Stimulated activated CD4-positive, alpha-beta T cell treated with anti-CD3 and anti-CD28 coated beads, TNF-alpha, amount 100 ng/mL, for 48 hours (primary cell): ENCODE measurements around the gene CTPS2.

ENCODE experiments used
- DNase-seq, 3 donors: peaks; one replicate each; pipeline ENCODE4 v3.0.0-alpha.2; 2020; ENCODE audit warnings: low read depth in 3 of 3

The CTPS2 gene

DNA sequence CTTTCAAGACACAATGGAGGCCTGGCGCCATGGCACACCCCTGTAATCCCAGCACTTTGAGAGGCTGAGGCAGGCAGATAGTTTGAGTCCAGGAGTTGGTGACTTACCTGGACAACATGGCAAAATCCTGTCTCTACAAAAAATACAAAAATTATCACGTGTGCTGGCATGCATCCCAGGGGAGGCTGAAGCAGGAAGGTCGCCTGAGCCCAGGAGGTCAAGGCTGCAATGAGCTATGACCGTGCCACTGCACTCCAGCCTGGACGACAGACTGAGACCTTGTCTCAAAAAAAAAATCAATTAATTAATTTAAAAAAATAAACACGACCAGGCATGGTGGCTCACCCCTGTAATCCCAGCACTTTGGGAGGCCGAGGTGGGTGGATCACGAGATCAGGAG, 2.0 kb upstream of the CTPS2 start:
- DNase-seq = no peak

DNA sequence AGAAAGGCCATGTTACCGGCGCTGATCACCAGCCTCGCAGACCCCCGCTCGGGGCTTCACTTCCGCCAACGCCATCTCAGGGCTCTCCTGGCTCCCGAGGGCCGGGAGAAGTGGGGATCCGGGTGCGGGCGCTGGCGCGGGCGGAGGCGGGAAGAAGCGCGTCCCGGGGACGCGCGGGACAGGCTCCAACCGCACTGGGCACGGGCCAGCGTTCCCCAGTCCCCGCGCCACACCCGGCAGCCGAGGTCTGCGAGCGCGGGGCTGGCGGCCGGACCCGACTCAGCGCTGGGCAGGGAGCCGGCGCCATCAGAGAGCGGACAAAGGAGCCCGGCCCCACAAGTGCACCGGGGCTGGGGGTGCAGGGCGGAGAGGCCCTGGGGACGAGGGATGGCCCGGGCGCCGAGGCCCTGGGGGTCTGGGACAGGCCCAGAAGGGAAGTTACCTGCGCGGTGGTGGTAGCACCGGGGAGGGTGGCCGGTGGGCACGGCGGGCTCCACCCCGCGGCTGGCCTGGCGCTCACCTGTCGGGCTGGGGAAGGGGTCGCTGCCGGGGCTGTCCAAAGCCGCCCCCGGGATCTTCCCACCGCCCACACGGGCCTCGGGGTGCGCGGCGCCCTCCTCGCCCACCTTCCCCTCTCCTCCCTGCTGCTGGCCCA, 449 bp downstream of the CTPS2 start:
- no peak for DNase-seq

DNA sequence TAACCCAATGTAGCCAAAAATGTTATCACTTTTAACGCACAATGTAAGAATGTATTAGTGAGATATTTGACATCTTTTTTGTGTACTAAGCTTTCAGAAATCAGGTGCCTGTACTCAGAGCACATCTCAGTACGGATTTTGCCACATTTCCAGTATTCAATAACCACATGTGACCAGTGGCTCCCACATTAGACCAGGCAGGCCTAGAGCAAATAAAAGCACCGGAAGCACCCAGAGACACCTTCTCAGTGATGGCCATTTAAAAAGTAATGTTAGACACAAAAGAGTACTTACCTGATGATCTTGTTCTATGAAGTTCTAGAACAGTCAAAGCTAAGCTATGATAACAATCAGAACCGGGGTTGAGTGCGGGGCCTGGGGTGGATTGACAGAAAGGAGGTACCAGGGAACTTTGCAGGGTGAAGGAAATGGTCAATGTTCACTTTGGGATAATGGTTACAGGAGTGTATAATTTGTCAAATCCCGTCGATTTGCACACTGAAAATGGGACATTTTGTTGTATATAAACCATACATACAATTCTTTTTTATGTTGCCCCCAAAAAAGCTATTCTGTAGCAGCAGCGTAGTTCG, 1.2 kb downstream of the CTPS2 start:
- DNase-seq = no peak

DNA sequence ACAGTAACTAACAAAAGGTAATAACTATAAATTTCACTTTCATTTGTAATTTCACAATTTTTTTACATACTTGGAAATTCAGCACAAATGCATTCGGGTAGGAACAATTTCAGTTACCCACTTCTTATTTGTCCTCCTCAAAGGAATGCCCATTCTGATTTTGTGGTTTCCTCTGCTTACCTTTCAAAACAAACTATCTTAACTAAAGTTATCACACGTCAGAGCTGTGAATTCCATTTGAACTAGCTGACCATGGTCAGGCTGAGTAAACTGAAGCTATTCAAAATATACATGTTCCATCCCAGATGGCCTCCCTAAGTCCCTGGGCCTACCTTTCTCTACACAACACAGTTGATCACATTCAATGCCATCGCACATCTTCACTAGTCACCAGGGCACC, 4.5 kb downstream of the CTPS2 start:
- DNase-seq = no peak

DNA sequence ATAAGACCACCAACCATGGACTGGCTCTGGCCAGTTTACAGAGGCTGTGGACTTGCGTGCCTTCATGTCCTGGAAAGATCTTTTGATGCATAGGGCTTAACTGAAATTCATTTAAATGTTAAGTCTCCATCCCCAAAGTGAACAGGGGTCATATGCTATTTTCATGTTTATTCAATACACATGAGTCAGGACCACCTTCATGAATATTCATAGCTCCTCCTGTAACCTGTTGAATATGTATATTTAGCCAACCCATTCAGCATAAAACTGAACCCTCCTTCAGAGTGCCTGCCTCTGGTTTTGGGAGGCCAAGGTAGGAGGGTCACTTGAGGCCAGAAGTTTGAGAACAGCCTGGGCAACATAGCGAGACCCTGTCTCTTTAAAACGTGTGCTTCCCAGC, 7.1 kb downstream of the CTPS2 start:
- no peak for DNase-seq

DNA sequence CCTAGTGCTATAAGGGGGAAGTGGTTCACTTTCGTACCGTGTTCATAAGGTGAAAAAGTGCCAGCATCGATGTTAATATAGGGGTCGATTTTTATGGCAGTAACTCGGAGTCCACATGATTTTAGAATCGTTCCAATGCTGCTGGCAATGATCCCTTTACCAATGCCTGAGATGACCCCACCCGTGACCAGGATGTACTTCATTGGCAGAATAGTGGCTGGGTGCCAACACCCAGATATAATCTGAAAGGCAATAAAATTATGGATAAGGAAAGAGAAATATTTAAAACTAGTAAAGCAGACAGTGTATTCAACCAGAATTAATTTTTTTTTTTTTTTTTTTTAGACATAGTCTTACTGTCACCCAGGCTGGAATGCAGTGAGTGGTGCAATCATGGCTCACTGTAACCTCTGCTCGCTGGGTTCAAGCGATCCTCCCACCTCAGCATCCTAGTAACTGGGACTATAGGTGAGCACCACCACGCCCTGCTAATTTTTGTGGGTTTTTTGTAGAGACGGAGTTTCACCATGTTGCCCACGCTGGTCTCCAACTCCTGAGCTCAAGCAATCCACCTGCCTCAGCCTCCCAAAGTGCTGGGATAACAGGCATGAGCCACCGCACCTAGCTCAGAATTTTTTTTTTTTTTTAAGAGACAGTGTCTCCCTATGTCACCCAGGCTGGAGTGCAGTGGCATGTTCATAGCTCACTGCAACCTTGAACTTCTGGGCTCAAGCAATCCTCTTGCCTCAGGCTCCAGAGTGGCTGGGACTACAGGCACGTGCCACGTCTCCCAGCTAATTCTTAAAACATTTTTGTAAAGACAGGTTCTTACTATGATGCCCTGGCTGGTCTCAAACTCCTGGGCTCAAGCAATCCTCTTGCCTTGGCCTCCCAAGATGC, 9.5 kb downstream of the CTPS2 start:
- no peak for DNase-seq

DNA sequence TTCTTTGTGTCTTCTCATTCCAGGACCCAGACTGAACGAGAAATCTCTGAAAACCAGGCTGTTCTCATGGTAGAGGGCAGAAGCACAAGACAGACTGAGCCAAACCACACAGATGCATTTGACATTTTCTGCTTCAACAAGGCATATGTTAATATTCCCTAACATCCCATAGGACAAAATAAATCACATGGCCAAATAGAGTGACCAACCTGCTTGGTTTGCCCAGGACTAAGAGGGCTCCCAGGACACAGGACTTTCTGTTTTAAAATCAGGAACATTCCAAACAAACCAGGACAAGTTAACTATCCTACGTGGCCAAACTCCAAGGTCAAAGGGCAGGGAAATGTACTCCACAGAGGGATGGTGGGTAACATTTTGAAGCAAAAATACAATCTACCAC, 11.7 kb downstream of the CTPS2 start:
- DNase-seq = no peak

DNA sequence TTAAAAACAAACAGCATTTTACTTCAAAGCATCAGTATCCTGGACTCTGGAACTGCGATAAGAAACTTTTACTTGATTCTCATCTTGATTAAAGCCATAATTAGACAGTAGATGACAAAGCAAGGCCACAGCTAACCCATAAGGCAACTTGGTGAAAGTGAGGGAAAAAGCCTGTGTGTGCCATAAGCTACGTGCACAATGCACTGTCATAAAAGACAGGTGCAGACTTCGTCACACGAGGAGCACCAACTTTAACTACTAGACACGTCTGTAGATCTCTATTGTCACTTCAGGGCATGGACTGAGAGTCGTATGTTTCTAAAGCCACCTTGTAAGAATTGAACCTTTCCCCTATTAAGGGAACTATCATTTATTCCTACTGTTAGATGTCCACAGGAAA, 13.1 kb downstream of the CTPS2 start:
- no peak for DNase-seq

DNA sequence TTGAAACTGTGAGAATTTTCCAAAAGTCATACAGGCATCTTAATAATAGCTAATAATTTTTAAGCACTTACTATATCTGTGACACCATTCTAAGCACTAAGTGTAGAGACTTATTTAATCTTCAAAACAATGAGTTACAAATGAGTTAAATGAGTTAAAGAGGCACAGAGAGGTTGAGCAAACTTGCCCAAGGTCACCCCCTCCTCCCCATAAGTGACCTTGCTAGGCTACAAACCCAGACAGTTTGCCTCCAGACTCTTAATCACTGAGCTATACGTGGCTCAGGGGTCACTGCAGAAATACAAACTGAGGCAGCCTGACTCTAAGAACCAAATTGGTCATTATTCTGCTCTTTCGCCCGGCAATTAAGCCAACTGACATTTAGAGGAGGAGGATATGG, 15.5 kb downstream of the CTPS2 start:
- no peak for DNase-seq

DNA sequence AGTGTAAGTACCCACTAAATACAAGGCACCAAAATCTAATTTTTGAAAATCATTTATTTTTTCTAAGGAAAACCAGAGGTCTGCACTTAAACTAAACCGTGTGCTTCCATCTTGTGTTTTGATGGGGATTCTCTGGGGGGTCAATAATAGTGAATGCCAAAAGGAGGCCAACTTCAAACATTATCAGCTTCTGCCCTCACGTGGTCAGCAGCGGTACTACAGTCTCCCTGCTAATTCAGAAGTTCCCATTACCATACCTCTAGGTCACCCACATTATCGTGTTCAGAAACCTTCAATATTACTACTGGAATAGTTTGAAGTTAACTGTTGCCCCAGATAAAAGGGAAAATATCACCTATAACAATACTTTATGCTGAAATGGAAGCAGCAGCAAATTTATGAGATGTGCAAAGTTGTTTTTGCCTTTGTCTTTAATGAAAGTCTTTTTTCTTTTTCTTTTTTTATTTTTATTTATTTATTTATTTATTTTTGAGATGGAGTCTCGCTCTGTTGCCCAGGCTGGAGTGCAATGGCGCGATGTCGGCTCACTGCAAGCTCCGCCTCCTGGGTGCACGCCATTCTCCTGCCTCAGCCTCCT, 17.3 kb downstream of the CTPS2 start:
- DNase-seq = peak in 2 of 3 donors; percentile 22 to 58

DNA sequence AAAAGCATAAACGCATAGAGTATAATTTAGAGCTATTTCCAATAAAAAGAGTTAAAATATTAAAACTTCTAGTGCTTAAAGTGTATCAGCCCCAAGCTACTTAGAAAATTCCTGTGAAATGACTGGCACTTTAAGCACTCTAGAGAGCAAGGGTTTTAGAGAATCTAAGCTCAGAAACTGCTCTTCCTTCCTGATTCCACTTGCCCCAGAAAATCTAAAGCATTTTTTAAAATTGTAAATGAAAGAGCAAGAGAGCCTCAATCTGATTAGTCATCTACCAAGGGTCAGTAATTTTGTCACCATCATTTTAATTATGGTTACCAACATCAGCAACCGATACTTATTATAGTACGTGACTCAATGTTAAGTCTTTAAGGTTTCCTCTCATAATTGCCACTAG, 25.0 kb downstream of the CTPS2 start:
- no peak for DNase-seq

DNA sequence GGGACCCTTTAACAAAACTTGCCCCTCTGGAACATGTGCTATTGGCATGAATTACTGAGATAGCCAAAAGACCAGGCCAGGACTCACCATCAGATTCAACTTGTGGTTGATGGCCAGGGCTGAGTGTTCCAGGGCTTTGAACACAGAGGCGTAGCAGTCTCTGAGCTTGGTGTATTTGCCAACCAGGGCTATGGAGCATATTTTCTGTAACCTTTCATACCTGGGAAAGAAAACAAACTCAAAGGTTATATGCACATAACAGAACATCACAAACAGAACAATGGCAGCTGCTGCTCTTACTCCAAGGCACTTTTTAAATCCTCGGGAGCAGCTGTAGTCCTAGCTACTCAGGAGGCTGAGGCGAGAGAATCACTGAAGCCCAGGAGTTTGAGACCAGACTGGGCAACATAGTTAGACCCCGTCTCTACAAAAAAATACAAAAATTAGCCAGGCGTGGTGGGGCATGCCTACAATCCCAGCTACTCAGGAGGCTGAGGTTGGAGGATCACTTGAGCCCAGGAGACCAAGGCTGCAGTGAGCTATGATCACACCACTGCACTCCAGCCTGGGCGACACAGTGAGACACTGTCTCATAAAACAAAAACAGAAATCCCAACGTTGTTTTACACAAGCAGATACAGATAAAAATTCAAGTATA, 29.3 kb downstream of the CTPS2 start:
- no peak for DNase-seq

DNA sequence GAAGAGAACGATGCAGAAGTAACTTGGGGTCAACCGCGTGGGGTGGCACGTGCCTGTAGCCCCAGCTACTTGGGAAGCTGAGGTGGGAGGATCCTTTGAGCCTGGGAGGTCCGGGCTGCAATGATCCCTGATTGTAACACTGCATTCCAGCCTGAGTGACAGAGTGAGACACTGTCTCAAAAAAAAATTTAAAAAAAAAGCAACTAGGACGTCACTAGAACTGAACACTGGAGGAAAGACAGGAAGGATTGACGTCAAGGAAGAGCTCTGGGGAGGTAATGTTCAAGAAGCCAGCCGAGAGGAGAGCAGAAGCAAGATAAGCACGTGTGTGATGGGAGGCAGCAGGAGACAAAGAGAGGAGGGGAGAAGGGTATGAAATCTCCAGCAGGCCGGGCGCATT, 33.8 kb downstream of the CTPS2 start:
- no peak for DNase-seq

DNA sequence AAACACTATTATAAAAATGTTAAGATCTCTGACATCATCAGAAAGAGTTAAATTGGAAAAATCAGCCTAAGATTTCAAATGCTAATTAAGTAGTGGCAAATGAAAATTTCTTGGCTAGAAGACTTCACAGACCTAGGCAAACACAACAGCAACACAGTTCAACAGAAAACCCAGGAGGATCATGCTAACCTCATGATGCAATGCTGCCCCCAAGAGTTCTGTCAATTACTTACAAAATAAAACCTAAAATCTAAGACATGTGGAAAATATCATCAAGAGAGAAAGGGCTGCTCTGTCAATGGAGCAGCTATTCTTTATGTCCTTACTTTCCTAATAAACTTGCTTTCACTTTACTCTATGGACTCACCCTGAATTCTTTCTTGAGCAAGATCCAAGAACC, 41.5 kb downstream of the CTPS2 start:
- DNase-seq = peak in 1 of 3 donors; percentile 8

DNA sequence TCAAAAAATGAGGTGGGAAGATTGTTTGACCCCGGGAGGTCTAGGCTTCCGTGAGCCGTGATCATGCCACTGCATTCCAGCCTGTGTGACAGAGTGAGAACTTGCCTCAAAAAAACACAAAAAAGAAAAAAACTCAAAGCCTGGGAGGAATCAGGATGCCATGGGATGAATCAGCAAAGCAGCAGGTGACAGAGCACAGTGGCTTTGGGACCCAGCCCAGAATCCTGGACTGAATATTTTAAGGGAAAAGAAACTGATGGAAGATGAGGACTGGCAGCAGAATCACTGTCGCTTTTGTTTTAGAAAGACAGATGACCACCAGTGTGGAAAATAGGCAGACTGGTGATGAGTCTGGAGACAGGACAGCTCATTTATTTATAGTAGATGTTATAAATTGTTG, 45.9 kb downstream of the CTPS2 start:
- no peak for DNase-seq

DNA sequence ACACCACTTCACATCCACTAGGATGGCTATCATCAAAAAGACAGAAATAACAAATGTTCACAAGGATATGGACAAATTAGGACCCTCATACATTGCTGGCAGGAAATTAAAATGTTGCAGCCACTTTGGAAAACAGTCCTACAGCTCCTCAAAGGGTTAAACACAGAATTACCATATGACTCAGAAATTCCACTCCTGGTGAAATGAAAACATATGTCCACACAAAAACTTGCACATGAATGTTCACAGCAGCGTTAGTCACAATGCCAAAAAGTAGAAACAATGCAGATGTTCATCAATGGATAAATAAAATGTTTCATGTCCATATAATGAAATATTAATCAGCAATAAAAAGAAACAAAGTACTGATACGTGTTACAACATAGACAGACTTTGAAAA, 47.4 kb downstream of the CTPS2 start:
- DNase-seq = no peak

DNA sequence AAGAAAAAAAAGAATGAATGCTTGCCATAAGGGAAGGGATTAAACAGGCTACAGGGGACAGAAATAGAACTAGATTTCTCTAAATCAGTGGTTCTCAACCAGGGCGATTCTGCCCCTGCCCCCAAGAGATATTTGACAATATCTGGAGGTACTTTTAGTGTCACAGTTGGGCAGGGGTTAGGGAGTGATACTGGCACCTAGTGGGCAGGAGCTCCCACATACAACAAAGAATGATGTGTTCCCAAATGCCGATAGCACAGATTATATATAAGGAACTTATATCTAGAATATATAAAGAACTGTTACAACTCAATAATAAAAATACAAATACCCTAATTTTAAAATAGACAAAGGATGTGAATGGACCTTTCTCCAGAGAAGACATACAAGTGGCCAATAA, 47.8 kb downstream of the CTPS2 start:
- no peak for DNase-seq

DNA sequence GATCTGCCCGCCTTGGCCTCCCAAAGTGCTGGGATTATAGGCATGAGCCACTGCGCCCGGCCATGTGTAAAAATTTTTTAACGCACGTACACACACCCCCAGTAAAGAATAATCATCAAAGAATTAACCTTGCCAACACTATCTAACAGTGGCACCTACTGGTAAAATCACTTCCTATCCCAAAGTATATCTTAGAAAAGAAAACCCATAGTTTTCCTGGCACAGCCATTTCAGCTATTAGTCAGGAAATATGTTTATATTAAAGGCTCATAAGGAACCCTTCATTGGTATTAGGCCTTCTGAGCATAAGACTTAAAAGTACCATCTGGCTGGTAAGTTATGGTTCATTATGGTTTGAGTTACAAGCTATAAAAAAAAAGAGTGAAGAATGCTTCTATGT, 48.4 kb downstream of the CTPS2 start:
- no peak for DNase-seq

DNA sequence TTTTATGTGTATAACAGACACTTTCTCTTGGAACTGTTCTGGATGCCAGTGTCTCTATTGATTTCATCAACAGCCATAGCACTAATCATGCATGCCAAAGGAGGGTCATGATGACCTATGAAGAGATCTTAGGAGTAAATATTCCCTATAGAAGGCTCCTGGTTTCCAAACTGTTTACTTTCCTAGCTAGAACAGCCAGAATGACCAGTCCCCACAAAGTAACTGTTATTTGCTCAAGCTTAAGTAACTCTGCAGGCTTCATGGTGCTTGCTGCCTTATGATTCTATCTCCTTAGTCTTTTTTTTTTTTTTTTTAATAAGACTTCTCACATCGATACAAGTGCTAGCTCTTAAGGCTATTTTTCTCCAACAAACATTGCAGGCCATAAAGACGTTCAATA, 50.1 kb downstream of the CTPS2 start:
- DNase-seq = no peak

DNA sequence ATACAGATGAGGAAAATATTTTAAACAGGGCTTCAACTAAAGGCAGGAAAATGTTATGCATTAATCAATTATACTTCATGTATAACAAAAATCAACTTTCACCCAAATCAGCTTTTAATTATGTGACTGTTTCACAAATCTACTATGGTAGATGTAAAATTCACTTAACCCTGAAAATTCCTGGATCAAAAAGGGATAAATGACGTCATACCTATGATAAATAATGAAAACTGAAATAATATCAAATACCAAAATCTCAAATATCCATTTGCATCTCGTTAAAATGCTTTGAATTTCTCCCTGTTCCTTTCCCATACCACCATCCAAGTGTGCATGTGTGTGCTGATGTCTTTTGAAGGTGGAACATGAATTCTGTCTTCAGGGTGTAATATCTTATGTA, 51.0 kb downstream of the CTPS2 start:
- no peak for DNase-seq

DNA sequence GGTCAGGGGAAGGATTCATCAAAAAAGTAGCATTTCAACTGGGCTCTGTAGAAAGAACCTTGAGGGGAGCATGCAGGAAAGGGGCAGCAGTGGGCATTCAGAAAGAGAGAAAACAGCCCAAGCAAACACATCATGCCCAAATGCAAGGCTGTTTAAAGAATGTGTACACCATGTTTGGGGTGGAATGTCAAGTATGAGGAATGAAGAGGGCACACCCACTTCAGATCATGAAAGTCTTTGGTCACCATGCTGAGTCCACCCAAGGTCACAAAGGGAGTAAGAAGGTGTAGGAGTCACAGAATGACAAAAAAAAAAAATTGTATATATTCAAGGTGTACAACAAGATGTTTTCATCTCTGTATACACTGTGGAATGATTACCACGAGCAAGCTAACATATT, 53.1 kb downstream of the CTPS2 start:
- DNase-seq = no peak

DNA sequence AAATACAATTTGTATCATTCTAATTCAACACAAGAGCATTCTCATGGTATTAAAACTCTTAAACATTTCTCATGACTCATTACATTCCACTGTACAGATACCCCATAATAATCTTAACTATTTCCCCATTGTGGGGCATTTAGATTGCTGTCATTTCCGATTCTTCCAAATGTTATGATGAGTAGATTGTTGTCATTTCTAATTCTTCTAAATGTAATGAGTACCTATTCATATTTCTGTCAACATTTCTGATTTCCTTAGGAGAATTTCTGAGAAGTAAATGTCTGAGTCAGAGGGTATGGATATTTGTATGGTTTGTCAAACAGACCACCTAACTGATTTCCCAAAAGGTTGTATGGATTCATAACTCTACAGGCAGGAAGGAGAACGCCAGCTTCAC, 54.2 kb downstream of the CTPS2 start:
- DNase-seq = no peak
